Fibroblast of villous mesenchyme (primary cell): Measurements from ENCODE around the gene NTM. TPM values are rescaled to one million over a fixed set of nuclear protein-coding genes. Genes with fewer than 3 reads are reported as not detected.

ENCODE experiments used
- DNase-seq: peaks from one replicate; pipeline ENCODE4 v3.0.0-alpha.2; 2010; ENCODE audit warnings: low read depth
- H3K4me3 ChIP-seq: 2 replicates; pipeline ENCODE4 v1.5.1; 2011; ENCODE audit warnings: low read depth, mild to moderate bottlenecking, low read length
- CTCF ChIP-seq: IDR thresholded peaks from 2 replicates; pipeline ENCODE4 v1.5.1; 2012; ENCODE audit warnings: low read depth, mild to moderate bottlenecking, low read length; ENCODE audit not compliant: insufficient read depth
- total RNA-seq: library from RNA; depleted of rRNA; stranded (reverse); fragments of >200 nt; gene quantifications from 2 replicates; pipeline ENCODE4 v1.2.3, GENCODE V29; 2012

The NTM gene
- total RNA-seq, 1 donor = 7.3 TPM

- H3K4me3 ChIP-seq = no peak overlapping the region
- no peak for TF ChIP-seq CTCF
- no peak for DNase-seq
Observed at GRCh38 chr11:131940126-131940525, 569.7 kb downstream of the NTM start.

- no peak overlapping the region for H3K4me3 ChIP-seq
- no peak for DNase-seq
- TF ChIP-seq CTCF = no peak
Observed at GRCh38 chr11:131942878-131943277, 572.5 kb downstream of the NTM start.

- no peak for DNase-seq
- H3K4me3 ChIP-seq = no peak overlapping the region
- TF ChIP-seq CTCF = no peak
Observed at GRCh38 chr11:131943295-131943694, 572.9 kb downstream of the NTM start.

DNA sequence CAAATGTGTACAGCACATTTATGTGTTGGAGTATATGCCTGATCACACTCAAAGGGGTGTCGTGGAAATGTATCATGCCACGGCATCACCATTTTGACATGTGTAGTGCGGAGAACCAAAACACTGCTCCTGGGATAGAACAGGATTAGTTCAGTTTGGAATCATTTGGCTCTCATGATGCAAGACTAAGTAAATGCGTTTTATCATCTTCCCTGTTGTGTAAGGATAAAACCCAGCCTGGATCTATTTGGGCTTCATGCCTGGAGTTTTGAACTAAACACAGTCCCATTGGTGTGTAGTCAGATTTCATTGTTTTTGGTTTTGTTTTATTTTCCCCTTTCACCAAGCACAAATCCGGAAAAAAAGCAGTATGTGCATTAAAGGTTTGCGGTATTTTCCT is 574.3 kb downstream of the NTM start:
- no peak overlapping the region for H3K4me3 ChIP-seq
- DNase-seq = peak; percentile 33
- no peak for TF ChIP-seq CTCF

- no peak for TF ChIP-seq CTCF
- H3K4me3 ChIP-seq = no peak overlapping the region
- DNase-seq = no peak
Observed at GRCh38 chr11:131945706-131946105, 575.3 kb downstream of the NTM start.

DNA sequence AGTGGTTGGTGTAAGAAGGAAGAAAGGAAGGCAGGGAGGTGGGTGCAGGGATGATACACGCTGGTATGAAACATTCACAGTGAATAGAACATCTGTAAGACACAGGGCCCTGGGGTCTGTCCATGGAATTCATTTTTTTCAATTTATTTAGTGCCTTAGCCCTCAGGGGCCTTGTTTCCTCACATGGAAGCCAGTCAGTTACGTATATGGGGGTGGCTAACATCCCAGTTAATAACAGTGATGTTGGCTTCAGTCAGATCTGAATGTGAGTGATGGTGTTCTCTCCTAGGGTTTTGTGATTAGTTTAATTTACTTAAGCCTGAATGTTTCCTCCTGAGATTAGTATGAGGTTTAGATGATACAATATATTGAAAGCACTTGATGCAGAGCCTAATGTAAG is 577.1 kb downstream of the NTM start:
- no peak overlapping the region for H3K4me3 ChIP-seq
- no peak for TF ChIP-seq CTCF
- no peak for DNase-seq

DNA sequence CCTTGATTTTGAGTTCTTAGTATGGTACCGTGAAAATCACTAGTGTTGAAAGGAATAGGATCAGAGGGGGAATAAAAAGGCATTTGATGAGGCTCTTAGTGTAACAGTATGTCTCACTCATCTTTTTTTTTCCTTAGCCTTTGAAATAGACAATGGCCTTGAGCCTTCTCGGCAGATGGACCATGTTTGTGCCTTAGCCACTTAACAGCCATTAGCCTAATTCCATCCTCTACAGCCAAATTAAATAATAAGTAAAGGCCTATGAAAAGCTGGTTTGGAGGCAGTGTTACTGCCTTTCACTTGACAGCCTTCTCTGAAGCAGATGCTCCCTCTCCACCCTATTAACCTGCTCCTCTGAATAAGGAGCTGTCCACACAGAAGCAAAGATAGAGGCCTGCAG is 580.7 kb downstream of the NTM start:
- no peak overlapping the region for H3K4me3 ChIP-seq
- DNase-seq = no peak
- TF ChIP-seq CTCF = no peak
